Activated naive CD4-positive, alpha-beta T cell treated with anti-CD3 and anti-CD28 coated beads, Interleukin-2, amount 50 U/mL, for 16 hours (primary cell): ENCODE results near the gene NRL.
"Not testable (repeated sequence)": the region's sequence is repeated elsewhere in the genome, so short reads cannot be mapped to it uniquely, and the experiment has no call there.

Experiments
- DNase-seq: peaks from one replicate; pipeline ENCODE4 v3.0.0-alpha.2; 2020

NRL gene

GRCh38 chr14:24051176-24051788 is 63.5 kb downstream of the NRL start:
- no peak for DNase-seq

- not testable (repeated sequence) for DNase-seq
Observed at GRCh38 chr14:24050753-24051152, 64.0 kb downstream of the NRL start.

GRCh38 chr14:24049002-24049401 is 65.7 kb downstream of the NRL start:
- DNase-seq = not testable (repeated sequence)

- DNase-seq = no peak
Observed at GRCh38 chr14:24042746-24043145, 72.0 kb downstream of the NRL start.

GRCh38 chr14:24040692-24041091 is 74.1 kb downstream of the NRL start:
- no peak for DNase-seq

GRCh38 chr14:24038686-24039085 is 76.1 kb downstream of the NRL start:
- no peak for DNase-seq

- no peak for DNase-seq
Observed at GRCh38 chr14:24037658-24038037, 77.1 kb downstream of the NRL start.

GRCh38 chr14:24036963-24037657 is 77.6 kb downstream of the NRL start:
- DNase-seq = not testable (repeated sequence)

- peak; percentile 63 for DNase-seq
Observed at GRCh38 chr14:24036169-24036962, 78.4 kb downstream of the NRL start.

- DNase-seq = not testable (repeated sequence)
Observed at GRCh38 chr14:24035769-24036168, 79.0 kb downstream of the NRL start.

GRCh38 chr14:24032727-24033418 is 81.9 kb downstream of the NRL start:
- no peak for DNase-seq

GRCh38 chr14:24031331-24031730 is 83.4 kb downstream of the NRL start:
- not testable (repeated sequence) for DNase-seq

- DNase-seq = not testable (repeated sequence)
Observed at GRCh38 chr14:24029687-24030086, 85.1 kb downstream of the NRL start.
